Transverse colon (tissue), 4 donors: Measurements from ENCODE around the gene FTCD. TPM values are rescaled to one million over a fixed set of nuclear protein-coding genes. Genes with fewer than 3 reads are reported as not detected.

Experiments used
- DNase-seq: peaks from one replicate; pipeline ENCODE4 v3.0.0-alpha.2; 2019
- H3K27ac ChIP-seq, 4 donors: fragments of 200-600 bp; sonication (generic); 2 replicates each; pipeline ENCODE4 v1.5.1; 2016 to 2018; ENCODE audit warnings: inconsistent platforms in 4 of 4
- H3K27me3 ChIP-seq: fragments of 200-600 bp; sonication (generic); 2 replicates; pipeline ENCODE4 v1.5.1; 2017; ENCODE audit warnings: inconsistent platforms
- H3K36me3 ChIP-seq, 4 donors: fragments of 200-600 bp; sonication (generic); 2 replicates each; pipeline ENCODE4 v1.5.1; 2017 to 2019; ENCODE audit warnings: inconsistent platforms in 4 of 4
- H3K4me1 ChIP-seq, 4 donors: fragments of 200-600 bp; sonication (generic); 2 replicates each; pipeline ENCODE4 v1.5.1; 2017 to 2020; ENCODE audit warnings: inconsistent platforms in 4 of 4
- H3K4me3 ChIP-seq, 4 donors: fragments of 200-600 bp; sonication (generic); 1 replicate in 1 of 4; 2 replicates in 3 of 4; pipeline versions ENCODE4 v1.5.1 to v1.6.1; 2017 to 2019; ENCODE audit warnings: inconsistent platforms in 4 of 4
- H3K9me3 ChIP-seq, 2 donors: fragments of 200-600 bp; sonication (generic); 2 replicates each; pipeline ENCODE4 v1.5.1; 2017 to 2019; ENCODE audit warnings: inconsistent platforms in 2 of 2
- EP300 ChIP-seq: sonication (generic); formaldehyde crosslinking; IDR thresholded peaks from one replicate; pipeline ENCODE4 v1.6.1; 2017; ENCODE audit warnings: antibody characterized with exemption, low read depth
- POLR2A ChIP-seq: fragments of 450-650 bp; IDR thresholded peaks from one replicate; pipeline ENCODE4 v1.6.1; 2016; ENCODE audit warnings: antibody characterized with exemption, mild to moderate bottlenecking, moderate library complexity
- POLR2AphosphoS5 ChIP-seq, 3 donors: sonication (generic); formaldehyde crosslinking; IDR thresholded peaks; one replicate each; pipeline ENCODE4 v1.6.1; 2016; ENCODE audit warnings: antibody characterized with exemption in 3 of 3
- WGBS, 2 donors: methylation state at CpG; one replicate each; pipeline ENCODE4 v1.1.5; 2018; ENCODE audit warnings: low coverage in 1 of 2; 5-methylcytosine and 5-hydroxymethylcytosine counted together
- in situ Hi-C, 4 donors: fragments of 200-750 bp; cut with MboI; loops; one replicate each; pipeline versions ENCODE4 v1.15.0 to v1.15.1; 2017; ENCODE audit warnings: low sequenced_read_pairs in 3 of 4, low pct_ligation_motif_present in 1 of 4, low pct_unique_long_range_greater_than_20kb in 1 of 4
- intact Hi-C: fragments of 100-400 bp; cut with DNase I; formaldehyde crosslinking; loops from one replicate; pipeline ENCODE4 v1.15.1; 2023; ENCODE audit warnings: low total_unique reads
- total RNA-seq, 4 donors: library from RNA; depleted of rRNA; stranded (reverse); fragments of >200 nt; gene quantifications; one replicate each; pipeline ENCODE4 v1.1.0, GENCODE V29; 2016
- TF ChIP-seq, protein P1 (sequence below), 5 experiments: fragments of 200-600 bp in 3 of 5; fragments of 450-650 bp in 2 of 5; sonication (generic) in 3 of 5; IDR thresholded peaks; 1 replicate in 2 of 5; 2 replicates in 3 of 5; pipeline ENCODE4 v1.5.1; 2016 to 2017; ENCODE audit warnings: antibody characterized with exemption in 5 of 5, inconsistent platforms in 3 of 5, mild to moderate bottlenecking in 2 of 5, moderate library complexity in 1 of 5

The FTCD gene
- total RNA-seq, 4 donors from 2014 or later = not detected

GRCh38 chr21:46199436-46200373, 44.3 kb upstream of the FTCD start:
- Histone ChIP-seq H3K9me3 (no peaks in the 10 kb centered on the region), H3K27me3 (no peaks in the 10 kb centered on the region), H3K4me3 (no peak overlapping the region), H3K27ac (no peak overlapping the region), H3K36me3 (peaks cover 0 to 40% (median 9%) of the 10 kb centered on the region in 4 donors), H3K4me1 (no peaks in the 10 kb centered on the region)
- WGBS, 2 donors = 82 to 83% methylated on average over 13 of the region's 13 CpGs
- TF ChIP-seq POLR2A (no peak), POLR2AphosphoS5 (IDR thresholded peaks at IDR 0.05) (no peak), EP300 (no peak)
- TF ChIP-seq, protein P1, sequence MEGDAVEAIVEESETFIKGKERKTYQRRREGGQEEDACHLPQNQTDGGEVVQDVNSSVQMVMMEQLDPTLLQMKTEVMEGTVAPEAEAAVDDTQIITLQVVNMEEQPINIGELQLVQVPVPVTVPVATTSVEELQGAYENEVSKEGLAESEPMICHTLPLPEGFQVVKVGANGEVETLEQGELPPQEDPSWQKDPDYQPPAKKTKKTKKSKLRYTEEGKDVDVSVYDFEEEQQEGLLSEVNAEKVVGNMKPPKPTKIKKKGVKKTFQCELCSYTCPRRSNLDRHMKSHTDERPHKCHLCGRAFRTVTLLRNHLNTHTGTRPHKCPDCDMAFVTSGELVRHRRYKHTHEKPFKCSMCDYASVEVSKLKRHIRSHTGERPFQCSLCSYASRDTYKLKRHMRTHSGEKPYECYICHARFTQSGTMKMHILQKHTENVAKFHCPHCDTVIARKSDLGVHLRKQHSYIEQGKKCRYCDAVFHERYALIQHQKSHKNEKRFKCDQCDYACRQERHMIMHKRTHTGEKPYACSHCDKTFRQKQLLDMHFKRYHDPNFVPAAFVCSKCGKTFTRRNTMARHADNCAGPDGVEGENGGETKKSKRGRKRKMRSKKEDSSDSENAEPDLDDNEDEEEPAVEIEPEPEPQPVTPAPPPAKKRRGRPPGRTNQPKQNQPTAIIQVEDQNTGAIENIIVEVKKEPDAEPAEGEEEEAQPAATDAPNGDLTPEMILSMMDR (IDR thresholded peaks at IDR 0.05) = no peak
- in situ Hi-C loops = no loop called here
- DNase-seq = no peak
- intact Hi-C loops = no loop called here

DNA sequence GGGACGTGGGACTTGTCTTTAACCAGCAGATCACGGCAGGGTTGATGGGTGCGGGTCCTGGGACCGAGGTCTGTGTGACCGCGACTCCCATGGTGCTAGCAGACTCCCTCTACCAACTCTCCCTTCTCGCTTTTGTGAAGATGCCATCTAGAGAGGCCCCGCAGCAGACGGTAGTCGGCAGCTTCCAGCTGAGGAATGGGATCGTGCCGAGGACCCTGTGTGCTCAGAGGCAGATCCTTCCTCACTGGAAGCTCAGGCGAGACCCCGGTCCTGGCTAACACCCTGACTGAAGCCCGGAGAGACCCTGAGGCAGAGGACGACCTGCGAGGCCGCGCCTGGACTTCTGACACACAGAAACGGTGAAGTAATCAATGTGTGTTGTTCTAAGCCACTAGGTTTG, 41.4 kb upstream of the FTCD start:
- intact Hi-C loops = no loop called here
- Histone ChIP-seq H3K4me1 (no peaks in the 10 kb centered on the region), H3K27ac (no peak overlapping the region), H3K27me3 (no peaks in the 10 kb centered on the region), H3K9me3 (no peaks in the 10 kb centered on the region), H3K4me3 (no peak overlapping the region), H3K36me3 (peaks cover 0 to 26% (median 11%) of the 10 kb centered on the region in 4 donors)
- no peak for DNase-seq
- in situ Hi-C loops = no loop called here
- WGBS, 2 donors = 89 to 90% methylated on average over 4 to 20 of the region's 20 CpGs
- TF ChIP-seq POLR2AphosphoS5 (IDR thresholded peaks at IDR 0.05) (no peak), POLR2A (no peak), EP300 (no peak)
- TF ChIP-seq, protein P1 (IDR thresholded peaks at IDR 0.05) = no peak

DNA sequence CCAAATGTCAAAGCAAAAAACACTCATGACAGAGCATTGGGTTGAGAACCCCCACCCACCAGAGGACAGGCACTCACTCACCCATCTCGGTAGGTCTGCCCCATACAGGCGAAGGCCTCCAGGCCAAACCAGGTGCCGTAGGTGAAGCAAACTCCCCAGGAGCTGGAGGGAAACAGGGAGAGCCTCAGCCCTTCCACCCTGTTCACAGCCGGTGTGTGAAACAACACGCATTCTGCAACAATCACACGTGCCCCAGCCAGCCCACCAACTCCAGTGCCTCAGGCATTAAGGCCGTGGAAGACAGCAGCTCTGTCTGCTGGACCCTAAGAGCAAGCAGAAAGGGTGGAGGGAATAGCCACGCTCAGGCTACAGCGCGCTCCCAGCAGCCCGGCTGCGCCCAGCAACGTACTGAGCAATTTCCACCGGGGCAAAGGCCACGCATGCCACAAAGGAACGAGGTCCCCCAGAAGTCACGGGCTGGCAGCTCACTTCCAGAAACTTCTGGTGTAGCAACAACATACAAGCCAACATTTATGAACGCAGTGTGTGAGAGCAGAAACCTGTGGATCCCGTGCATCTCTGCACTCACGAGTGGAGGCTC, 40.3 kb upstream of the FTCD start:
- 91% methylated on average over 19 of the region's 20 CpGs; no CpG with 5 or more reads in 1 of the 2 donors for WGBS, 2 donors
- no peak for DNase-seq
- H3K27ac ChIP-seq = no peak overlapping the region
- no peaks in the 10 kb centered on the region for H3K27me3 ChIP-seq
- in situ Hi-C loops = no loop called here
- TF ChIP-seq POLR2AphosphoS5 (IDR thresholded peaks at IDR 0.05) (no peak), POLR2A (no peak), EP300 (no peak)
- TF ChIP-seq, protein P1 (IDR thresholded peaks at IDR 0.05) = no peak
- H3K4me3 ChIP-seq = no peak overlapping the region
- no peaks in the 10 kb centered on the region for H3K4me1 ChIP-seq
- intact Hi-C loops = no loop called here
- no peaks in the 10 kb centered on the region for H3K9me3 ChIP-seq
- peaks cover 0 to 26% (median 11%) of the 10 kb centered on the region in 4 donors for H3K36me3 ChIP-seq
